Measurements from ENCODE around the gene ZNF593. TPM values are rescaled to one million over a fixed set of nuclear protein-coding genes. Genes with fewer than 3 reads are reported as not detected.

Gene ZNF593
- total and polyA plus RNA-seq, 2 of the 13 experiments (the other 11 are each of a cell fraction or from before 2014, with no cell fraction given), result 37.3 to 55.8 TPM

DNA sequence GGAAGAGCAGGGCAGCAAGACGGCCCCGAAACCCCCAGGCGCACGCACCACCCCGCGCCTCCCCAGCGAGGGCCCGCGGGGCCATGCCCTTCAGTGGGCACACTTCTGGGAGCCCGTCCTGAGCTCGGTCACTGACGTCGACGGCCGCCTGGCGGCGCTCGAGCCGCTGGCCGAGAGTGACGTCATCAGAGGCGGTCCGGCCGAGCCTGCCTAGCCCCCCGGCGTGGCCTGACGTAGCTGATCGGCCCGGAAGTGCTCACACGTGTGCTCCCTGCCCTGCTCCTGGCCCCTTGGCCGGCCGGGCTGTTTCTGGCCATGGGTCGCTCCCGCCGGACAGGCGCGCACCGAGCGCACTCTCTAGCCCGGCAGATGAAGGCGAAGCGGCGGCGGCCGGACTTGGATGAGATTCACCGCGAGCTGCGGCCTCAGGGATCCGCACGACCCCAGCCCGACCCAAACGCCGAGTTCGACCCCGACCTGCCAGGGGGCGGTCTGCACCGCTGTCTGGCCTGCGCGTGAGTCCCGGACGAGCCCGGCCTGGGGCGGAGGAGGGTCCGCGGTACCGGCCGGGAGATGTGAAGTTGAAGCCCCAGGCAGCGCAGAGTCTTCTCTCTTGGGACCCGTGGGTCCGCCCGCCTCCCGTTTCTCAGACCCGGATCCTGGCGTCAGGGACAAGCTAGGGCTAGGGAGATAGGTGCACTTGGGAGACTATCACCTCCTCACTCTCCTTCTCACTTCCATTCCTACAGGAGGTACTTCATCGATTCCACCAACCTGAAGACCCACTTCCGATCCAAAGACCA lies at the start of gene ZNF593 (continued):
- TF ChIP-seq, protein P1, sequence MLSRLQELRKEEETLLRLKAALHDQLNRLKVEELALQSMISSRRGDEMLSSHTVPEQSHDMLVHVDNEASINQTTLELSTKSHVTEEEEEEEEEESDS (CRISPR knock-in tag; IDR thresholded peaks at IDR 0.05; ENCODE audit: borderline replicate concordance), result peak; percentile 83; the same call in 1 of the 2 replicates
- TF ChIP-seq NPAS2 (CRISPR knock-in tag; IDR thresholded peaks at IDR 0.05; ENCODE audit: borderline replicate concordance) (no peak), SMAD1 (CRISPR knock-in tag; IDR thresholded peaks at IDR 0.05; ENCODE audit: borderline replicate concordance, low read depth) (peak; percentile 96), LCORL (IDR thresholded peaks at IDR 0.05) (no peak), LCORL (CRISPR knock-in tag; IDR thresholded peaks at IDR 0.05) (peak; percentile 81), GMEB2 (CRISPR knock-in tag; IDR thresholded peaks at IDR 0.05; ENCODE audit: low read depth) (0 out of 2 replicates have a peak, but pooled peaks have one; percentile 21), ZNF850 (CRISPR knock-in tag; conservative IDR thresholded peaks at IDR 0.05) (no peak), NR2C2 (CRISPR knock-in tag; IDR thresholded peaks at IDR 0.05; ENCODE audit: borderline replicate concordance) (peak; percentile 97), RFXANK (CRISPR knock-in tag; IDR thresholded peaks at IDR 0.05) (peak; percentile 83; the same call in 1 of the 2 replicates), ZNF713 (CRISPR knock-in tag; IDR thresholded peaks at IDR 0.05) (no peak), CBX2 (IDR thresholded peaks at IDR 0.05; ENCODE audit: low read depth, low read length) (no peak), CBX2 (CRISPR knock-in tag; IDR thresholded peaks at IDR 0.05; ENCODE audit: low read depth) (peak; percentile 80; the same call in 1 of the 2 replicates), ZNF326 (CRISPR knock-in tag; IDR thresholded peaks at IDR 0.05; ENCODE audit: borderline replicate concordance) (no peak), HDAC2 (CRISPR knock-in tag; IDR thresholded peaks at IDR 0.05) (peak; percentile 86), REPIN1 (CRISPR knock-in tag; IDR thresholded peaks at IDR 0.05; ENCODE audit: borderline replicate concordance, low read depth) (peak; percentile 94), ZNF350 (CRISPR knock-in tag; IDR thresholded peaks at IDR 0.05; ENCODE audit: borderline replicate concordance, low read depth) (peak; percentile 90), THRA (CRISPR knock-in tag; IDR thresholded peaks at IDR 0.05; ENCODE audit: borderline replicate concordance) (peak; percentile 51; the same call in 1 of the 2 replicates)
- TF ChIP-seq, protein P2, sequence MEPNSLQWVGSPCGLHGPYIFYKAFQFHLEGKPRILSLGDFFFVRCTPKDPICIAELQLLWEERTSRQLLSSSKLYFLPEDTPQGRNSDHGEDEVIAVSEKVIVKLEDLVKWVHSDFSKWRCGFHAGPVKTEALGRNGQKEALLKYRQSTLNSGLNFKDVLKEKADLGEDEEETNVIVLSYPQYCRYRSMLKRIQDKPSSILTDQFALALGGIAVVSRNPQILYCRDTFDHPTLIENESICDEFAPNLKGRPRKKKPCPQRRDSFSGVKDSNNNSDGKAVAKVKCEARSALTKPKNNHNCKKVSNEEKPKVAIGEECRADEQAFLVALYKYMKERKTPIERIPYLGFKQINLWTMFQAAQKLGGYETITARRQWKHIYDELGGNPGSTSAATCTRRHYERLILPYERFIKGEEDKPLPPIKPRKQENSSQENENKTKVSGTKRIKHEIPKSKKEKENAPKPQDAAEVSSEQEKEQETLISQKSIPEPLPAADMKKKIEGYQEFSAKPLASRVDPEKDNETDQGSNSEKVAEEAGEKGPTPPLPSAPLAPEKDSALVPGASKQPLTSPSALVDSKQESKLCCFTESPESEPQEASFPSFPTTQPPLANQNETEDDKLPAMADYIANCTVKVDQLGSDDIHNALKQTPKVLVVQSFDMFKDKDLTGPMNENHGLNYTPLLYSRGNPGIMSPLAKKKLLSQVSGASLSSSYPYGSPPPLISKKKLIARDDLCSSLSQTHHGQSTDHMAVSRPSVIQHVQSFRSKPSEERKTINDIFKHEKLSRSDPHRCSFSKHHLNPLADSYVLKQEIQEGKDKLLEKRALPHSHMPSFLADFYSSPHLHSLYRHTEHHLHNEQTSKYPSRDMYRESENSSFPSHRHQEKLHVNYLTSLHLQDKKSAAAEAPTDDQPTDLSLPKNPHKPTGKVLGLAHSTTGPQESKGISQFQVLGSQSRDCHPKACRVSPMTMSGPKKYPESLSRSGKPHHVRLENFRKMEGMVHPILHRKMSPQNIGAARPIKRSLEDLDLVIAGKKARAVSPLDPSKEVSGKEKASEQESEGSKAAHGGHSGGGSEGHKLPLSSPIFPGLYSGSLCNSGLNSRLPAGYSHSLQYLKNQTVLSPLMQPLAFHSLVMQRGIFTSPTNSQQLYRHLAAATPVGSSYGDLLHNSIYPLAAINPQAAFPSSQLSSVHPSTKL (CRISPR knock-in tag; IDR thresholded peaks at IDR 0.05), result peak; percentile 78
- TF ChIP-seq, protein P3, sequence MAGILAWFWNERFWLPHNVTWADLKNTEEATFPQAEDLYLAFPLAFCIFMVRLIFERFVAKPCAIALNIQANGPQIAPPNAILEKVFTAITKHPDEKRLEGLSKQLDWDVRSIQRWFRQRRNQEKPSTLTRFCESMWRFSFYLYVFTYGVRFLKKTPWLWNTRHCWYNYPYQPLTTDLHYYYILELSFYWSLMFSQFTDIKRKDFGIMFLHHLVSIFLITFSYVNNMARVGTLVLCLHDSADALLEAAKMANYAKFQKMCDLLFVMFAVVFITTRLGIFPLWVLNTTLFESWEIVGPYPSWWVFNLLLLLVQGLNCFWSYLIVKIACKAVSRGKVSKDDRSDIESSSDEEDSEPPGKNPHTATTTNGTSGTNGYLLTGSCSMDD (CRISPR knock-in tag; IDR thresholded peaks at IDR 0.05), result no peak
